GM21447 (cell line): ENCODE data around the gene PCGF2.

ENCODE experiments used
- ATAC-seq: cut with Tn5 transposase; IDR thresholded peaks from one replicate; pipeline ENCODE4 v1.9.1; 2021; ENCODE audit not compliant: unreplicated experiment

PCGF2 gene

GRCh38 chr17:38751808-38752307 is 3.7 kb upstream of the PCGF2 start:
- peak; percentile 18 for ATAC-seq

GRCh38 chr17:38751144-38751807 is 3.1 kb upstream of the PCGF2 start:
- ATAC-seq: no peak

- no peak for ATAC-seq
These were observed 2.4 kb upstream of the PCGF2 start for GRCh38 chr17:38750312-38751121.

GRCh38 chr17:38750044-38750311 is 1.8 kb upstream of the PCGF2 start:
- ATAC-seq: no peak

GRCh38 chr17:38749223-38750043 is 1.3 kb upstream of the PCGF2 start:
- no peak for ATAC-seq

GRCh38 chr17:38748892-38749222 is 721 bp upstream of the PCGF2 start:
- no peak for ATAC-seq

GRCh38 chr17:38747463-38748148 is 530 bp downstream of the PCGF2 start:
- ATAC-seq: no peak

GRCh38 chr17:38746849-38747462 is 1.2 kb downstream of the PCGF2 start:
- ATAC-seq: no peak

GRCh38 chr17:38746004-38746848 is 1.9 kb downstream of the PCGF2 start:
- no peak for ATAC-seq

- no peak for ATAC-seq
These were observed 2.6 kb downstream of the PCGF2 start for GRCh38 chr17:38745545-38745944.

- no peak for ATAC-seq
These were observed 4.5 kb downstream of the PCGF2 start for GRCh38 chr17:38743556-38744171.

- no peak for ATAC-seq
These were observed 5.5 kb downstream of the PCGF2 start for GRCh38 chr17:38742411-38743308.

- no peak for ATAC-seq
These were observed 6.2 kb downstream of the PCGF2 start for GRCh38 chr17:38741921-38742410.

- ATAC-seq: no peak
These were observed 6.7 kb downstream of the PCGF2 start for GRCh38 chr17:38741461-38741860.

GRCh38 chr17:38740806-38741205 is 7.3 kb downstream of the PCGF2 start:
- no peak for ATAC-seq

GRCh38 chr17:38740044-38740443 is 8.1 kb downstream of the PCGF2 start:
- ATAC-seq: no peak

- no peak for ATAC-seq
These were observed 8.8 kb downstream of the PCGF2 start for GRCh38 chr17:38739305-38739704.

- no peak for ATAC-seq
These were observed 9.4 kb downstream of the PCGF2 start for GRCh38 chr17:38738686-38739085.
